ENCODE results near the gene MPG. TPM values are rescaled to one million over a fixed set of nuclear protein-coding genes. Genes with fewer than 3 reads are reported as not detected.

MPG gene
- polyA plus RNA-seq, 4 donors = 31.1 to 76.7 (median 68.1) TPM

DNA sequence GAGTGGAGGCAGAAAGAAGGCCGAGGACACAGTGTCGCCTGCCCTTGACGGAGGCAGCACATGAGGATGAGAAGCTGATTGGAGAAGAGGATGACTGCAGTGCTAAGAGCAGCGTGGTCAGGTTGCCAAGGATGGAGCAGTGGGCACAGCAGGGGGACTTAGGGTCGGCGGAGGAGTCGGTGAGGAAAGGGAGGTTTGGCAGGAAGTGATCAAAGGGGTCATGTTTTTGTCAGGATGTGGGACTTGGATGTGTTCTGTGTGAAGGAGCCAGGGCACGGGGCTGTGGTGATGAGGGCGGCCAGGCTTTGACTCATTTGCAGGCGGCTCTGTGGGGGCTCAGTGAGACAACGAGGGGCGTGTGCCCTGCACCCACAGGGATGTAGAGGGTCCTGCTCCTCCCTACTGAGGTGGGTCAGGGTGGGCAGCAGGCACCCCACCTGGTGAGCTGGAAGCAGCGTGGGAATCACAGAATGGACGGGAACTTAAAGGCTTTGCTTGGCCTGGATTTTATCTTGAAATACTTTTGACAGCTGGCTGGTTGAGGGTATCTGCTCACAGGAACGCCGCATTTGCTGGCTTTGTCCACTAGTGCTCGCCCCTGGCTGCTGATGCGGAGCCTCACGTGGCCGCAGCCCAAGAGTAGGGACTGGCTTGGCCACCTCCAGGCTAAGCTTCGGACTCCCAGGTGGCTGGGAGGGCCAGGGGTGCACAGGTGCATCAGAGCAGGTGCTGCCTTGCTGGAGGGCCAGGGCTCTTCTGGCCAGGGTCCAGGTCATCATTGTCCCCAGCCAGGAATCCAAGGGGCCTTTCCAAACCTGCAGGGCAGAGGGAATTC, 6.0 kb downstream of the MPG start:
- H3K27me3 ChIP-seq (ENCODE audit: control insufficient read depth in 3 of 3, insufficient read depth in 3 of 3, low read length in 3 of 3) = no peaks in the 10 kb centered on the region
- FAIRE-seq (no peak), DNase-seq (no peak)
- H3K27ac ChIP-seq (ENCODE audit: low read depth in 1 of 3, low read length in 2 of 3) = peak overlapping the region; percentile 16 to 41 (median 22)
- WGBS, 3 donors = 68 to 78% (median 73%) methylated on average over 21 of the region's 21 CpGs
- peaks cover 5 to 80% (median 6%) of the 10 kb centered on the region in 3 donors for H3K36me3 ChIP-seq (ENCODE audit: control insufficient read depth in 3 of 3, insufficient read depth in 2 of 3, low read depth in 1 of 3, low read length in 3 of 3)
- no peaks in the 10 kb centered on the region for H3K4me1 ChIP-seq (ENCODE audit: control insufficient read depth in 3 of 3, insufficient read depth in 2 of 3, low read depth in 1 of 3, low read length in 2 of 3)
- H3K4me3 ChIP-seq (ENCODE audit: low read depth in 1 of 3, low read length in 3 of 3) = no peak overlapping the region
- no peaks in the 10 kb centered on the region for H3K9me3 ChIP-seq (ENCODE audit: control insufficient read depth in 2 of 2, insufficient read depth in 1 of 2, low read depth in 1 of 2, low read length in 1 of 2)

DNA sequence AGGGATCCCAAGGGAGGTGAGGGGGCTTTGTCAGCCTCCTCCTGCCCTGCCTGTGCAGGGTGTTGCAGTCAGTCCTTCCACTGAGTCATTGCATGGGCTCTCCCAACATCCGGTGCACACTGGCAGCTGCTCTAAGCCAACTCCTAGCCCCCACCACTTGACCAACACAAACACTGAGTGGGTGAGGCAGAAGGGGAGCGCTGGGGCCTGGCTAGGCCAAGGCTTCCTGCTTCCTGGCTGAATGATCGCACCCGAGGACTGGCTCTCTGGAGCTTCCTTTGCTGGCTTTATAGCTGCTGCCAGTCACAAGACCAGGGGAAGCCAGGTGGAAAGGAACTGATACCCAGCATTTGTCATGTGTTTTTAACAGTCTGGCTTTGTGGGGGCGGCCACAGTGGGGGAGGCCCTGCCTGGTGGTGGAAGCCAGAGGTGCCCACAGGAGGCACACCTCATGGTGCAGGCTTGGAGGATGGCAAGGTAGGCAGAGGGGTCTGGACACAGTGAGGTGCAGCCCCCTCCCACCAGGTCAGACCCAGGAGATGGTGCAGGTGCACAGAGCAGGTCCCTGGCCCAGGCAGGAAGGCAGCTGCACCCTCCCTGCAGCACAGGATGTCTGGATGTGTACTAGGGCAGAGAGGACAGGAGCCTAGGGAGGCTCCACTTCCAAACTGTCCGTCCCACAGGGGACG, 6.8 kb downstream of the MPG start:
- no peak overlapping the region for H3K4me3 ChIP-seq (ENCODE audit: low read depth in 1 of 3, low read length in 3 of 3)
- no peaks in the 10 kb centered on the region for H3K9me3 ChIP-seq (ENCODE audit: control insufficient read depth in 2 of 2, insufficient read depth in 1 of 2, low read depth in 1 of 2, low read length in 1 of 2)
- DNase-seq (no peak), FAIRE-seq (no peak)
- no peaks in the 10 kb centered on the region for H3K27me3 ChIP-seq (ENCODE audit: control insufficient read depth in 3 of 3, insufficient read depth in 3 of 3, low read length in 3 of 3)
- peak overlapping the region in 2 of 3 donors; percentile 22 to 49 for H3K27ac ChIP-seq (ENCODE audit: low read depth in 1 of 3, low read length in 2 of 3)
- no peaks in the 10 kb centered on the region for H3K4me1 ChIP-seq (ENCODE audit: control insufficient read depth in 3 of 3, insufficient read depth in 2 of 3, low read depth in 1 of 3, low read length in 2 of 3)
- WGBS, 3 donors = 42 to 70% (median 63%) methylated on average over 7 of the region's 7 CpGs
- H3K36me3 ChIP-seq (ENCODE audit: control insufficient read depth in 3 of 3, insufficient read depth in 2 of 3, low read depth in 1 of 3, low read length in 3 of 3) = peaks cover 5 to 82% (median 5%) of the 10 kb centered on the region in 3 donors

DNA sequence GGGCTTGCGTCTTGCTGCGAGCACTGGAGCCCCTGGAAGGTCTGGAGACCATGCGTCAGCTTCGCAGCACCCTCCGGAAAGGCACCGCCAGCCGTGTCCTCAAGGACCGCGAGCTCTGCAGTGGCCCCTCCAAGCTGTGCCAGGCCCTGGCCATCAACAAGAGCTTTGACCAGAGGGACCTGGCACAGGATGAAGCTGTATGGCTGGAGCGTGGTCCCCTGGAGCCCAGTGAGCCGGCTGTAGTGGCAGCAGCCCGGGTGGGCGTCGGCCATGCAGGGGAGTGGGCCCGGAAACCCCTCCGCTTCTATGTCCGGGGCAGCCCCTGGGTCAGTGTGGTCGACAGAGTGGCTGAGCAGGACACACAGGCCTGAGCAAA, 7.4 kb downstream of the MPG start:
- Histone ChIP-seq H3K4me3 (ENCODE audit: low read depth in 1 of 3, low read length in 3 of 3) (no peak overlapping the region), H3K4me1 (ENCODE audit: control insufficient read depth in 3 of 3, insufficient read depth in 2 of 3, low read depth in 1 of 3, low read length in 2 of 3) (no peaks in the 10 kb centered on the region), H3K9me3 (ENCODE audit: control insufficient read depth in 2 of 2, insufficient read depth in 1 of 2, low read depth in 1 of 2, low read length in 1 of 2) (no peaks in the 10 kb centered on the region), H3K27me3 (ENCODE audit: control insufficient read depth in 3 of 3, insufficient read depth in 3 of 3, low read length in 3 of 3) (no peaks in the 10 kb centered on the region), H3K27ac (ENCODE audit: low read depth in 1 of 3, low read length in 2 of 3) (no peak overlapping the region), H3K36me3 (ENCODE audit: control insufficient read depth in 3 of 3, insufficient read depth in 2 of 3, low read depth in 1 of 3, low read length in 3 of 3) (peaks cover 5 to 82% (median 5%) of the 10 kb centered on the region in 3 donors)
- no peak for FAIRE-seq
- no peak for DNase-seq
- 80 to 92% (median 90%) methylated on average over 18 of the region's 18 CpGs for WGBS, 3 donors

DNA sequence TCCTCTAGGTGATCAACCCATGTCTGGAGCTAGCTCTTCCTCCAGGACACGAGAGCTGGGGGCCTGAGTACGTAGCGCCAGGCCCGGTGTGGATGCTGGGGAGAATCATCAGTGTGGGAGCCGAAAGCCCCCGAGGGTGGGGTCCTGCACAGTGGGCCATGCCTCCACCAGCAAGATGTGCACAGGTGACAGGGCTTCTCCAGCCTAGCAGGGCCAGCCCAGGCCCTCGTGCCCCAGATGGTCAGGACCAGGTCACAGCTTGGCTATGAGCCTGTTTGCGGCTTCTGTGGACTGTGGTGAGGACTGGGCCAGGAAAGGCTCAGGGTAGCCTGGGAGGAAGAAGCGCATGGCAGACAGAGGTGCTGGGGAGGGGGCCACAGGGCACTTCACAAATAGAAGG, 7.8 kb downstream of the MPG start:
- DNase-seq = no peak
- H3K4me1 ChIP-seq (ENCODE audit: control insufficient read depth in 3 of 3, insufficient read depth in 2 of 3, low read depth in 1 of 3, low read length in 2 of 3) = no peaks in the 10 kb centered on the region
- peaks cover 5 to 82% (median 5%) of the 10 kb centered on the region in 3 donors for H3K36me3 ChIP-seq (ENCODE audit: control insufficient read depth in 3 of 3, insufficient read depth in 2 of 3, low read depth in 1 of 3, low read length in 3 of 3)
- H3K27me3 ChIP-seq (ENCODE audit: control insufficient read depth in 3 of 3, insufficient read depth in 3 of 3, low read length in 3 of 3) = no peaks in the 10 kb centered on the region
- no peak overlapping the region for H3K4me3 ChIP-seq (ENCODE audit: low read depth in 1 of 3, low read length in 3 of 3)
- WGBS, 3 donors = 77 to 79% (median 78%) methylated on average over 9 of the region's 9 CpGs
- H3K27ac ChIP-seq (ENCODE audit: low read depth in 1 of 3, low read length in 2 of 3) = peak overlapping the region in 1 of 3 donors; percentile 12
- no peak for FAIRE-seq
- H3K9me3 ChIP-seq (ENCODE audit: control insufficient read depth in 2 of 2, insufficient read depth in 1 of 2, low read depth in 1 of 2, low read length in 1 of 2) = no peaks in the 10 kb centered on the region

DNA sequence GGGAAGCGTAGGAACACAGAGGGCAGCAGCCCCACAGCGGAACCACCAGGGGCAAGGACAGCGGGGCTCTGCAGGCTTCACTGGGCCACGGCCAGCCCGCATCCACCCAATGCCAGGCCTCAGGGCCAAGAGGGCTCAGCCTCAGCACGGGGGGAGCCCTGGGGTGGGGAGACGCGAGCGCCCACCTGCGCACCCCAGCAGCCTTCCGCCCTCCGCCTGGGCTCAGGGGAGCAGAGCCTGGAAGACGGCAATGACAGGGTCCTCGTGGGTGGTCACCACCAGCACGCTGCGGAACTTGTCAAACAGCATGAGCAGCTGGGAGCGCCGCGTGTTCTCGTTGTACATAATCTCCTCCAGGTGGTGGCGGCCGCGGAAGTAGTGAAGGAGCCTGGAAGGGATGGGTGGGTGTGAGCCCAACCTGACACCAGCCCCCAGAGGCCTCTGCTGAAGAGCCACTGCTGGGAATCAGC, 8.5 kb downstream of the MPG start:
- Histone ChIP-seq H3K36me3 (ENCODE audit: control insufficient read depth in 3 of 3, insufficient read depth in 2 of 3, low read depth in 1 of 3, low read length in 3 of 3) (peaks cover 5 to 81% (median 5%) of the 10 kb centered on the region in 3 donors), H3K4me3 (ENCODE audit: low read depth in 1 of 3, low read length in 3 of 3) (no peak overlapping the region), H3K9me3 (ENCODE audit: control insufficient read depth in 2 of 2, insufficient read depth in 1 of 2, low read depth in 1 of 2, low read length in 1 of 2) (no peaks in the 10 kb centered on the region), H3K27ac (ENCODE audit: low read depth in 1 of 3, low read length in 2 of 3) (no peak overlapping the region), H3K27me3 (ENCODE audit: control insufficient read depth in 3 of 3, insufficient read depth in 3 of 3, low read length in 3 of 3) (no peaks in the 10 kb centered on the region), H3K4me1 (ENCODE audit: control insufficient read depth in 3 of 3, insufficient read depth in 2 of 3, low read depth in 1 of 3, low read length in 2 of 3) (no peaks in the 10 kb centered on the region)
- WGBS, 3 donors = 90 to 94% (median 91%) methylated on average over 17 to 23 of the region's 23 CpGs
- DNase-seq (no peak), FAIRE-seq (no peak)

DNA sequence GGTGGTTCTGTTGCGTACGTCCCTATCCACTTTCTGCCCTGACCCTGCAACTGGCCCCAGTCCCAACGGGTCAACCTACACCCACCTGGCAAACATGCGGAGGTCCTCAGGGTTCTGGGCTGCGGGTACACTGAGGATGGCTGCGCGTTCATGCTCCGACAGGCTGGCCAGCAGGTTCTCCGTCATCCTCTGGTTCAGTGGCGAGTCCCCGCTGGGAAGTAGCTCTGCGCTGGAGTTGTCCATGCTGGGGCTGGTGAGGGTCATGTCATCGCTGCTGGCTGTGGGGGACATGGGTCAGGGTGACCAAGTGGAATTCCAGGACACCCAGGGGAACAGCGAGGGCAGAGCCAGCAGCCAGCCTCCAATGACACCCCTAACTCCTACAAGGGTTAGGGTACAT, 10.6 kb downstream of the MPG start:
- H3K36me3 ChIP-seq (ENCODE audit: control insufficient read depth in 3 of 3, insufficient read depth in 2 of 3, low read depth in 1 of 3, low read length in 3 of 3) = peaks cover 5 to 84% (median 5%) of the 10 kb centered on the region in 3 donors

DNA sequence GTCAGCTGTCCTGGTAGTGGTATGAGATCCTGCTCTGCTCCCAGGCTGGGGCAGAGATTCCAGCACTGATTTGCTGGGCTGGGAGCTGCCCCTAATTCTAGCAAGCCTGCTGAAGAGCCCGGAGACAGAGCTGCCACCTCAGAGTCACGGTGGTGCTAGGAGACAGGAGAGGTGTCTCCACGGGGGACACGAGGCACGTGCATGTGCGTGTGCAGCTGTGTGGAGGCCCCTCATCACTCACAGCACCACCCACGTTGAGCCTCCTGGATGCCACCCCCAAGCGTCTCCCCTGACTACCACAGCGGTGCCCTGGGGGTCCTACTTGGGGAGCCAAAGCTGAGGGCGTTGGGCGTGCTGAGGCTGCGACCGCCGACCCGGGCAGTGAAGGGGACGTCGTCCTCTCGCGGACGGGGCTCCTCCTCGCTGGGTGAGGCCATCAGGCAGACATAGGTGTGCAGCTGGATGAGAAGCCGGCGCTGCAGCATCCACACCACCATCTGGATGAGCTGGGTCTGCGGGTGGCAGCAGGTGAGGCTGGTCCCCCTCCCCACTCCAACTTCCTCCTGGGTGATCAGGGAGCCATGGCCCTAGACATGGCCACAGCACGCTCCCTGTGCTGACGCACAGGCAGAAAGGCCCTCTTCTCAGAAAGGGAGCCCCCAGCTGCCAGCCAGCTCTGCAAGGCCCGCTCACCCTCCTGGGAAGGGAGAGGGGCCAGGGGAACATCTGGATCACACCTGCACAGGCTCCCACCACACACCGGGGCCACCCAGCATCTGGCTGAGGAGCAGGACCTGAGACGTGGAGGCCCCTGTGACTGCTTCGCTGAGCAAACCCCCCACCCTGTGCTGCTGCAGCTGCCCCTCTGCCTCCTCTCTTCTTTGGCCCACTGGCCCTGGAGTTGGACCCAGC, 11.6 kb downstream of the MPG start:
- WGBS, 3 donors = 93 to 95% (median 94%) methylated on average over 27 to 30 of the region's 30 CpGs
- FAIRE-seq (no peak), DNase-seq (no peak)
- Histone ChIP-seq H3K27me3 (ENCODE audit: control insufficient read depth in 3 of 3, insufficient read depth in 3 of 3, low read length in 3 of 3) (no peaks in the 10 kb centered on the region), H3K4me3 (ENCODE audit: low read depth in 1 of 3, low read length in 3 of 3) (no peak overlapping the region), H3K27ac (ENCODE audit: low read depth in 1 of 3, low read length in 2 of 3) (no peak overlapping the region), H3K4me1 (ENCODE audit: control insufficient read depth in 3 of 3, insufficient read depth in 2 of 3, low read depth in 1 of 3, low read length in 2 of 3) (no peaks in the 10 kb centered on the region), H3K9me3 (ENCODE audit: control insufficient read depth in 2 of 2, insufficient read depth in 1 of 2, low read depth in 1 of 2, low read length in 1 of 2) (no peaks in the 10 kb centered on the region), H3K36me3 (ENCODE audit: control insufficient read depth in 3 of 3, insufficient read depth in 2 of 3, low read depth in 1 of 3, low read length in 3 of 3) (peaks cover 5 to 81% (median 5%) of the 10 kb centered on the region in 3 donors)

More for the DNA sequence above, 10.6 kb downstream of the MPG start:
- no peak for DNase-seq
- 95 to 99% (median 97%) methylated on average over 14 of the region's 14 CpGs for WGBS, 3 donors
- Histone ChIP-seq H3K27ac (ENCODE audit: low read depth in 1 of 3, low read length in 2 of 3) (no peak overlapping the region), H3K4me3 (ENCODE audit: low read depth in 1 of 3, low read length in 3 of 3) (no peak overlapping the region), H3K9me3 (ENCODE audit: control insufficient read depth in 2 of 2, insufficient read depth in 1 of 2, low read depth in 1 of 2, low read length in 1 of 2) (no peaks in the 10 kb centered on the region), H3K27me3 (ENCODE audit: control insufficient read depth in 3 of 3, insufficient read depth in 3 of 3, low read length in 3 of 3) (no peaks in the 10 kb centered on the region), H3K4me1 (ENCODE audit: control insufficient read depth in 3 of 3, insufficient read depth in 2 of 3, low read depth in 1 of 3, low read length in 2 of 3) (no peaks in the 10 kb centered on the region)
- FAIRE-seq = no peak

DNA sequence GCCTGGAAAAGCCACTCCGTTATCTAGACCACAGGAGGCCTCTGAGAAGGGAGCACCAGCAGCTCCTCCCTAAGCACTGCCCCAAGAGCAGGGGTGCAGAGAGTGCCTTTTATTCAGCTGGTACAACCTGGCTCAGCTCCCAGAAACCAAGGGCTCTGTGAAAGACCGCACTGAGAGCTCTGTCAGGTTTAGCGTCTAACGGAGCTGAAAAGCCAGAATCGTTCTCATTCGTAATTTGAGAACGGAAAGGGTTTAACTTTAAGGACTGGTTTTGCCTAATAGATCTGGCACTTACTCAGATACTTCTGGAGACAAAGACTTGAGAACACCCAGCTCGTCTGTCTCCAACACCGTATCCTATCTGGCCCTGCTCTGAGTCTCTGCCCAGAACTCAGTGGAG, 13.5 kb downstream of the MPG start:
- Histone ChIP-seq H3K27me3 (ENCODE audit: control insufficient read depth in 3 of 3, insufficient read depth in 3 of 3, low read length in 3 of 3) (no peaks in the 10 kb centered on the region), H3K9me3 (ENCODE audit: control insufficient read depth in 2 of 2, insufficient read depth in 1 of 2, low read depth in 1 of 2, low read length in 1 of 2) (no peaks in the 10 kb centered on the region), H3K36me3 (ENCODE audit: control insufficient read depth in 3 of 3, insufficient read depth in 2 of 3, low read depth in 1 of 3, low read length in 3 of 3) (peaks cover 1 to 76% (median 5%) of the 10 kb centered on the region in 3 donors), H3K27ac (ENCODE audit: low read depth in 1 of 3, low read length in 2 of 3) (no peak overlapping the region), H3K4me3 (ENCODE audit: low read depth in 1 of 3, low read length in 3 of 3) (no peak overlapping the region), H3K4me1 (ENCODE audit: control insufficient read depth in 3 of 3, insufficient read depth in 2 of 3, low read depth in 1 of 3, low read length in 2 of 3) (no peaks in the 10 kb centered on the region)
- FAIRE-seq = no peak
- 76 to 86% (median 77%) methylated on average over 9 of the region's 9 CpGs for WGBS, 3 donors
- DNase-seq = no peak

Measured in small intestine (tissue), 7 donors.